Stimulated activated CD4-positive, alpha-beta T cell treated with anti-CD3 and anti-CD28 coated beads, Interleukin-4, amount 100 ng/mL, for 24 hours (primary cell): Measurements from ENCODE around the gene EMC9.
A peak's percentile ranks its signal among the peaks of the same experiment; 100 is the strongest.

Source experiments
- DNase-seq: peaks from one replicate; pipeline ENCODE4 v3.0.0-alpha.2; 2020

The EMC9 gene

DNA sequence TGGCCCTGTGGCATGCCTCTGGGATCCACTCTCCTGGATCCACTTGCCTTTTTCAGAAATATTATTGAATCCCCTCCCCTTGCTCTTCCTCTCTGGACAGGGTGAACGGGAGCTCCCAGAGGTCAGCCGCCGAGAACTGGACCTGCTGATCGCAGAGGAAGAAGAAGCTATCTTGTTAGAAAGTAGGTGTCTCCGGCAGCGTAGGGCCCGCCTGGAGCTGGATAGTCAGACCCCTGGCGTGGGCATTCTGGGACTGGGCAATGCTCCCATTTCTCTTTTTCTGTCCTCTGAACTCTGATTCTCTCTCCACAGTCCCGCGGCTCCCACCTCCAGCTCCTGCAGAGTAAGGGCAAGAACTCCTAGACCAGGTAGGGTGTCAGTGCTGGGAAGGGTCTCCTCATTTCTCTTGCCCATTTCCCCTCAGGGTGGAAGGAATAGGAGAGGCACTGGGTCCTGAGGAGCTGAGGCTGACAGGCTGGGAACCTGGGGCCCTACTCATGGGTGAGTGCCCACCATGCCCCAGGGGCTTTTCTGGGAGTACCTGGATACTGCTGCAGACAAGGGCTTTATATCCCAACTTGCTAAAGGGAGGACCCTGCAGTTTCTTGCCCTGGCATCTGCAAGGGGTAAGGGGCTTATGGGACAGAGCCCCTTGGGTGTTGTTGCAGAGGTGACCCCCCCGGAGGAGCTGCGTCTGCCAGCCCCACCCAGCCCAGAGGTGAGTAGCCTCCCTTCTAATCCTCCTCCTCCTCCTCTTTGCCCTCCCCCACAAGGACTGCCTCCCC is 35.8 kb upstream of the EMC9 start:
- no peak for DNase-seq

DNA sequence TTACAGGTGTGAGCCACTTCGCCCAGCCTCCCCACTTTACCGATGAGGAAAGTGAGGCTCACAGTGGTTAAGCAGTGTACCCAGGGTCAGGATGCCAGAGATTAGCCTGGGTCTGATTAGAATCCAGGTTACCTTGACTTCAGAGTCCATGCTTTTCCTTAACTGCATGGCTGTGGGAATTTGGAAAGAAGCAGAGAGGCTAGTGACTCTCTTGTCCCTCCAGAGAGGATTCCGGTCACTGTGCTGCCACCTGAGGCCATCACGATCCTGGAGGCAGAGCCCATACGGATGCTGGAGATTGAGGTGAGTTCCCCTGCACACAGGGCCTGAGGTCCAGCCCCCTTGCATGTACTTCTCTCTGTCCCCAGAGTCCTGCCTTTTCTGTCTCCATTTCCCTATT is 35.2 kb upstream of the EMC9 start:
- DNase-seq: no peak

DNA sequence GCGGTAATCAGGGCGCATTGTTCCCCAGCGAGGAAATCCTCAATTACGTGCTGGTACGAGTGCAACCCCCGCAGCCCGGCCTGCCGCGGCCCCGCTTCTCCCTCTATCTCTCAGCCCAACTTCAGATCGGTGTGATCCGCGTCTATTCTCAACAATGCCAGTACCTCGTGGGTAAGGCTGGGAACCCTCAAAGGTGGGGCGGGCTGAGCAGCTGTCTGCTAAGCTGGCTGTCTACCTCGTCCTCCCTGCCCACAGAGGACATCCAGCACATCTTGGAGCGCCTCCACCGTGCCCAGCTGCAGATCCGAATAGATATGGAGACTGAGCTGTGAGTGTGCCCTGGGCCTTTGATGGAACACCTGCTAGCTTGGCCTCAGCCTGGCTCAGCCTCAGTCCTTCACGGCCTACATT is 31.5 kb upstream of the EMC9 start:
- DNase-seq: no peak

DNA sequence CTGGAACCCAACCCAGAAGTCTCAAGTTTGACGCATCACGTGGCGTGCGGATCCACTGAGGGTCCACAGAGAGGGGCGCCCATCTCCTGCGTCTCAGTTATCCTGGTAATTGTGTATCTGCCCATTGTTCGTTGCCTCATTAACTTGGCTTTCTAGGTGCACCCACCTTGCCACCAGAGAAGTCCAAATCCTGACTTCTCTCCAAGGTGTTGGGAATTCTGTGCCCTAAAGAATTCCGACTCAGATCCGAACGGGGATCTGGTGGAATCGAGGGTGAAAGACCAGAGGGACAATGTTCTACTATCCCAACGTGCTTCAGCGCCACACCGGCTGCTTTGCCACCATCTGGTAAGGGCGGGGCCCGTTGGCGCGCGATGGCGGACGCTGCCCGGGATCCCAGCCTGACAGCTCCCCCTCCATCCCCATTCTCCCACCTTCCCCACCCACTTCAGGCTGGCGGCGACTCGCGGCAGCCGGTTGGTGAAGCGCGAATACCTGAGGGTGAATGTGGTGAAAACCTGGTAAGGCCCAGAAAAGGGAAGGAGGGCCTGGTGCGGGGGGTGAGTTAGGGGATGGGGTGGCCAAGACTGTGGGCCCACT is 31.0 kb upstream of the EMC9 start:
- no peak for DNase-seq

DNA sequence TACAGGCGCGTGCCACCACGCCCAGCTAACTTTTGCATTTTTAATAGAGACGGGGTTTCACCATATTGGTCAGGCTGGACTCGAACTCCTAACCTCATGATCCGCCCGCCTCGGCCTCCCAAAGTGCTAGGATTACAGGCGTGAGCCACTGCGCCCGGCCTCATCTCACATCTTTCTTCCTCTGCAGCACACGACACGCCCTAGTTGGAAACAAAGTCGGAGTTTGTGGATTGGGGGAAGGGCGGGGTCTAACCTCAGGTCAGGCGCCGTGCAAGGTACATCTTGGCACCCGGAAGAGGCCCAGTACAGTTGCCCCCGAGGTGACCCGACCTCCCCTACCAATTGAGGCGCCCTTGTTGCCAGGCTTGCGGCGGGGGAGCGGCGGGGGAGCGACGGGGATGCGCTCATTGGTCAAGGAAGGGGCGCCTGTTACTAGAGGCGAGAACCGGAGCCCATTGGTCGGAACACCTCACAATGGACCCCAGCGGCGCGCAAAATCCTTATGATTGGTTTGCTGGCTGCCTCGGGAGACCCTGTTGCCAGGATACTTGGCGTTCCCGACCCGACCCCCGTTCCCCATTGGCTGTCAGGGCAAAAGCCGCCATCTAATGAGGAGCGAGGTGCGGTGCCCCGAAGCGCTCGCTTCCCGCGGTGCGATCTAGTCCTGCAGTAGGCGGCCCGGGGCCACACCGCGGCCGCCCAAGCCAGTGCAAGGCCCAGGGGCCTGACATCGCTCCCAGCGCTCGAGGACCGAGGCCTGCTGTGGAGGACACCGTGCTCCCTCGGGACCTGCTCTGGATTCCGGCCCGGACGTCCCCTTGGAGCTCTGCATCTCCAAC is 30.2 kb upstream of the EMC9 start, which contains the start of gene REC8:
Gene REC8, plus strand, starts transcription at position 659 of the 839 bp plus-strand sequence. CDS start 473 bp downstream, outside the sequence.
- DNase-seq: peak; percentile 70

DNA sequence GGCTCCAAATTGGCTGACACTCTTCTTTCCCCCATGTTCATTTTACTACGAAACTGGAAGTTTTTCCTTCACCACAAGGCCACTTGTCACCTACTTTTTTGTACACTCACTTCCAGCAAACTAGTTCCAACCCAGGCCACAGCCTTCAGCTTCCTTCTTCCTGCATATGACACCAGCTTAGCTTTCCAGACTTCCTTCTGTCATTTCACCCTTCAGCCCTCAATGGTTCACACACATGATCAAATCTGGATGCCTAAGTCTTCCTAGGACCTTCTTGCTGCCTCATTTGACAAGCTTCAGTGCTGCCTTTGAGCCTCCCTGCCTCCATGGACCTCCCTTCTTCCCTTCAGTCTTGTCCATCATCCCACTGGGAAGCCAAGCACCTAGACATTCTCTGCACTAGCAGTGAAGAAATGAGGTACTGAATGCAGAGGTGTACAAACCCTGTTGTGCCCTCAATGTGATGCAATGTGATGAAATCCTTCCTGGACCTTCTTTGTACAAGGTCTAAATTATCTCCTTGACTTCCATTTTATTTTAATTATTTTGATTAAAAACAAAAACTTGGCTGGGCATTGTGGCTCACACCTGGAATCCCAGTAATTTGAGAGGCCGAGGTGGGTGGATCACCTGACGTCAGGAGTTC is 26.2 kb upstream of the EMC9 start:
- no peak for DNase-seq

DNA sequence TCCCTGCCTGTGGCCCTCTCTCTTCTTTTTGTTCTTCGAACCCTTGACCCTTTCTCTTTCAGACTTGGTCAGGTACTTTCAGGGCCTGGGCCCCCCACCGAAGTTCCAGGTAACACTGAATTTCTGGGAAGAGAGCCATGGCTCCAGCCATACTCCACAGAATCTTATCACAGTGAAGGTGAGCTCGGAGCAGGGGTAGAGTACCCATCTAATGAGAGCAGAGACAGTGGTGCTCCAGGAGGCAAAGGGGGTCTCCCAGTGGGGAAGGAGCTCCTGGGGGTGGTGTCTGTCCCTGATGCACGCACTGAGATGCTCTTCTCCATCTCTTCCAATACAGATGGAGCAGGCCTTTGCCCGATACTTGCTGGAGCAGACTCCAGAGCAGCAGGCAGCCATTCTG is 24.4 kb upstream of the EMC9 start:
- DNase-seq: no peak

DNA sequence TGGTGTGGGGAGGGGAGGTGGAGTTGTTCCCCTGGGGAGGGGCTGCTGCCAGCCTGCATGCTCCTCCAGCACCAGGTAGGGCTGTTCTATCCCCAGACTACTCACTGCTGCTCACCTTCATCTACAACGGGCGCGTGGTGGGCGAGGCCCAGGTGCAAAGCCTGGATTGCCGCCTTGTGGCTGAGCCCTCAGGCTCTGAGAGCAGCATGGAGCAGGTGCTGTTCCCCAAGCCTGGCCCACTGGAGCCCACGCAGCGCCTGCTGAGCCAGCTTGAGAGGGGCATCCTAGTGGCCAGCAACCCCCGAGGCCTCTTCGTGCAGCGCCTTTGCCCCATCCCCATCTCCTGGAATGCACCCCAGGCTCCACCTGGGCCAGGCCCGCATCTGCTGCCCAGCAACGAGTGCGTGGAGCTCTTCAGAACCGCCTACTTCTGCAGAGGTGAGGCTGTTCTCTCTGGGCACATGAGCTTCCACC is 23.2 kb upstream of the EMC9 start:
- no peak for DNase-seq

DNA sequence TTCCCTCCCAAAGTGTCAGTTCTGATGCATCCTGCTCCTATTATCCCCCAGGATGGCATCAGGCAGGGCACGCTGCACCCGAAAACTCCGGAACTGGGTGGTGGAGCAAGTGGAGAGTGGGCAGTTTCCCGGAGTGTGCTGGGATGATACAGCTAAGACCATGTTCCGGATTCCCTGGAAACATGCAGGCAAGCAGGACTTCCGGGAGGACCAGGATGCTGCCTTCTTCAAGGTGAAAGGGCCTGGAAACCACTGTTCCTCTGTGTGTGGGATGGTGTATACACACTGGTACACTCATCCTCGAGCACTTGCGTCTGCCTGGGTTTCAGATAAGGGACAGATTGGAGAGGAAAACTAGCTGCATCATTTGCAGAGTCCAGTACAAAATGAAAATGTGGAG is 20.7 kb upstream of the EMC9 start:
- peak; percentile 58 for DNase-seq

DNA sequence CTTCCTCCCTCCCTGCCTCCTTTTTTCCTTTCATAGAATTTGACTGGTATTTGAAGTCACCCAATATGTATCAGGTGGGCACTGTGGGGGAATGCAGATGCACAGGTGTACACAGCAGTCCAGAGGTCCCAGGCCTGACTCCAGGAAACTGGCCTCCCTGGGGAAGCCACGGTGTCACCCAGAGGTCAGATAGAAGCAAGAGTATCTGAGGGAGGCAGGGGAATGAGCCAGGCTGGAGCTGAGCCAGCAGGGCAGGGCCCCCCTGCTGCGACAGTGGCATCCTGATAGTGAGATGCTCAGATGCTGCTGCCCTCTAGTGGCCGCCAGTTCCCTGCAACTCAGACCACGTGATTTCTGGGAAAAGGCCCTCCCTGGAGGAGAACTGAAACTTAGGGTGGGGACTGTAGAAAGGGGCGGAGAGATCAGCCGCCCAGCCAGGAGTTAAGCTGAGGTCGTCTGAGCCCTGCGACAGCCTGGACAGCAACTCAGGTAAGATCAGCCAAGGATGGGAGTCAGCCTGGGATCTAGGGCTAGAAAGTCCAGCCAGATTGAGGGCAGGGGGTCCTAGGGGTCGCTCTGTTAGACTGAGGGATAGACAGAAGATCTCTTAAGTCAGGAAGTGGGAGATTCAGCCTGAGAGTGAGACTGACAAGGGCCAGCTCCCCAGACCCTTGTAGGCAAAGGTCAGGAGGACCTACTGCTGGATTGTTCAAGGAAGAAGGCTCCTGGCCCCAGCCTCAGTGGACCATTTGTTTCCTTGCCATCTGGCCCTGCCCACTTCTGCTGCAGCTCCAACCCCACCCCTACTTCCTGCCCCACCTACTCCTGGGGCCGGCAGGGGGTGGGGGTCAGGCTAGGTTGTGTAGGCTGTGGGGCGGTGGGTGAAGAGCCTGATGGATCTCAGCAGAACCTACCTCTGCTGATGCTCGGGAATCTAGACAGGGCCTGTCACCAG is 19.7 kb upstream of the EMC9 start, which contains the start of gene IRF9:
Gene IRF9, plus strand, starts transcription at position 416 of the 955 bp plus-strand sequence. CDS start 880 bp downstream, outside the sequence.
- peak; percentile 99 for DNase-seq

DNA sequence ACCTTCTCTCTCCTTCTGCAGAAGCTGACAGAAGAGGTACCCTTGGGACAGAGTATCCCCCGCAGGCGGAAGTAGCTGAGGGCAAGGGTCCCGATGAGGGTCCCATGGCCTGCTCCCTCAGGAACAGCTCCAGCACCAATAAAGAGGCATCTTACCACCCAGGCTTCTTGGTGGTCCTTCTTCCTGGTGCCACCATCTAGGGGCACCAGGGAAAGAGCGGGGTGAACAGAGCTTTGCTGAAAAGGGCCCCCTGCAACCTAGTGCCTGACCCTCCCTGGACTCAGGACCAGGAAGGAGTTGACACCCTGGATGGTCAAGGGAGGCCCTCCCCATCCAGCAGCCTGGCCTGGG is 19.1 kb upstream of the EMC9 start:
- no peak for DNase-seq

DNA sequence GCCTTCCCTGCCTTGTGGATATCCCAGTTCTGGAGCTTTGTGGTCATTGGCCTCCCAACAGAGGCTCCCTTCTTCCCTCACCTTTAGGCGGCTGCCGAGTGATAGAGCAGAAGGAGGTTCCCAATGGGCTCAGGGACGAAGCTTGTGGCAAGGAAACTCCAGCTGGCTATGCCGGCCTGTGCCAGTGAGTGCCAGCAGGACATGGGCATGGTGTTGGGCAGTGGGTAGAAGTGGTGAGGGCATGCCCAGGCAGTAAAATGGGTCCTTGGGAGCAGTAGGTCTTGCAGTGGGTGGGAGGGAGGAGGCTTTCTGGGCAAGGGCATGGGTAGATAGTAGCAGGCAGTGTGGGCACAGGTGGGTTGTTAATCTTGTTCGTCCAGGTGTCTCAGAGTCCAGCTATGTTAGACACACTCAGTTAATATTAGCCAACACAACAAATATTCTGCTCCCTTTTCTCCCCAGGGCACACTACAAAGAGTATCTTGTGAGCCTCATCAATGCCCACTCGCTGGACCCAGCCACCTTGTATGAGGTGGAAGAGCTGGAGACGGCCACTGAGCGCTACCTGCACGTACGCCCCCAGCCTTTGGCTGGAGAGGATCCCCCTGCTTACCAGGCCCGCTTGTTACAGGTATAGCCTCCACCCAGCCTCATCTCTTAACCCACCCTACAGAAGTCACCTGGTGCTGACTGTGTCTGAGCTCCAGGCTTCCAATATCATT is 18.5 kb upstream of the EMC9 start:
- DNase-seq: no peak

DNA sequence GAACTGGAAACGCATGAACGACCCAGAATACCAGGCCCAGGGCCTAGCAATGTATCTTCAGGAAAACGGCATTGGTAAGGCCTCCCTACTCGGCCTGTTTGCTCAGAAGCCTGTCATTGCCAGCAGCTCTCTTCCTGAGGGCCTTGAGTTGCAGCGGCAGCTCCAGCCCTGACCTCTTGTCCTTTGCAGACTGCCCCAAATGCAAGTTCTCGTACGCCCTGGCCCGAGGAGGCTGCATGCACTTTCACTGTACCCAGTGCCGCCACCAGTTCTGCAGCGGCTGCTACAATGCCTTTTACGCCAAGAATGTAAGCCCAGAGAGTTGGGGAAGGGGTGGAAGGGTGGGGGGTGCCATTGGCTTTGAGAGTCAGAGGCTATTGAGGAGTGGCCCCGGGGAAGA is 15.9 kb upstream of the EMC9 start:
- DNase-seq: no peak

DNA sequence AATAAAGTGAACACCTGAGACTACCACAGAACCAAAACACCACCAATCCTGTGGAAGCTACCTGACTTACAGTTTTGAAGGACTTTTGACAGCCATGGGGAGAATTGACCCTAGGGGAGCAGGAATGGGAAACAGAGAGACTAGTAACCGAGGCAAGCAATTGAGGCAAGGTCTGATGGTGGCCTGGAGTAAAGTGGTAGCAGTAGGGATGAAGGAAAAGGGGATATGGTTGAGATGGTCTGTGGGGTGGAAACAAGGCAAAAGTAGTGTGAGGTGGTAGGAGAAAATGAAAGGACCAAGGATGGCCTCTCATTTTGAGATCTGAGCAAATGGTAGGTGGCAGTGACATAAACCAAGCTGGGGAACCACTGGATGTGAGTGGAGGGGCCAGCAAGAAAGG is 15.4 kb upstream of the EMC9 start:
- DNase-seq: no peak

DNA sequence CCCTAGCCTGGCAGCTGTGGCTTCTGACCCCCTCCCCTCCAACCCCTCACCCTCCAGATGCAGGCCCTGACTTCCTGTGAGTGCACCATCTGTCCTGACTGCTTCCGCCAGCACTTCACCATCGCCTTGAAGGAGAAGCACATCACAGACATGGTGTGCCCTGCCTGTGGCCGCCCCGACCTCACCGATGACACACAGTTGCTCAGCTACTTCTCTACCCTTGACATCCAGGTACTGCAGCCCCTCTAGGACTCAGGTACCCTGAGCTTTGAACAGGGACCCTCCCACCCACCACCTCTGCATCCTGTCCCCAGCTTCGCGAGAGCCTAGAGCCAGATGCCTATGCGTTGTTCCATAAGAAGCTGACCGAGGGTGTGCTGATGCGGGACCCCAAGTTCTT is 13.7 kb upstream of the EMC9 start:
- no peak for DNase-seq

DNA sequence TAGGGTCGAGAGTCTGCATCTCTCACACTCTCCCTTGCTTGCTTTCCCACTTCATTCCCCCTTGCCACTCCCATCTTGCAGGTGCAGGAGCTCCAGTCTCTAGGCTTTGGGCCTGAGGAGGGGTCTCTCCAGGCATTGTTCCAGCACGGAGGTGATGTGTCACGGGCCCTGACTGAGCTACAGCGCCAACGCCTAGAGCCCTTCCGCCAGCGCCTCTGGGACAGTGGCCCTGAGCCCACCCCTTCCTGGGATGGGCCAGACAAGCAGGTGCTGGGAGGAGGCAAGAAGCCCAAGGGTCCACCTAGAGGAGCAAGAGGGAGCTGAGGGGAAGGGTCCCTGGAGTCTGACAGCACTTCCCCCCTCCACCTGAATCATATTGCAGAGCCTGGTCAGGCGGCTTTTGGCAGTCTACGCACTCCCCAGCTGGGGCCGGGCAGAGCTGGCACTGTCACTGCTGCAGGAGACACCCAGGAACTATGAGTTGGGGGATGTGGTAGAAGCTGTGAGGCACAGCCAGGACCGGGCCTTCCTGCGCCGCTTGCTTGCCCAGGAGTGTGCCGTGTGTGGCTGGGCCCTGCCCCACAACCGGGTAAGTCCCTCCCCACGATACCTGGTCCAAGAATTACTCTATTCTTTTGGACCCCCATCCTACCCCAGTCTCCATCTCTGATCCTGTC is 10.2 kb upstream of the EMC9 start:
- DNase-seq: no peak

DNA sequence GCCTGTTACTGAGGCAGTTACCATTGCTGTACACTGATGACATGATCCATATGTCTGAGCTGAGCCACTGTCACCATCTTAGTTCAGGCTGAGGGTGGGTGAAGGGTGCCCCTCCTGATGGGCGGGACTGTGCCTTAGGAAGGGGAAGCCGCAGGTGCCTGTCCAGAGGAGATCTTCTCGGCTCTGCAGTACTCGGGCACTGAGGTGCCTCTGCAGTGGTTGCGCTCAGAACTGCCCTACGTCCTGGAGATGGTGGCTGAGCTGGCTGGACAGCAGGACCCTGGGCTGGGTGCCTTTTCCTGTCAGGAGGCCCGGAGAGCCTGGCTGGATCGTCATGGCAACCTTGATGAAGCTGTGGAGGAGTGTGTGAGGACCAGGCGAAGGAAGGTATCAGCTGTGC is 9.6 kb upstream of the EMC9 start:
- no peak for DNase-seq

DNA sequence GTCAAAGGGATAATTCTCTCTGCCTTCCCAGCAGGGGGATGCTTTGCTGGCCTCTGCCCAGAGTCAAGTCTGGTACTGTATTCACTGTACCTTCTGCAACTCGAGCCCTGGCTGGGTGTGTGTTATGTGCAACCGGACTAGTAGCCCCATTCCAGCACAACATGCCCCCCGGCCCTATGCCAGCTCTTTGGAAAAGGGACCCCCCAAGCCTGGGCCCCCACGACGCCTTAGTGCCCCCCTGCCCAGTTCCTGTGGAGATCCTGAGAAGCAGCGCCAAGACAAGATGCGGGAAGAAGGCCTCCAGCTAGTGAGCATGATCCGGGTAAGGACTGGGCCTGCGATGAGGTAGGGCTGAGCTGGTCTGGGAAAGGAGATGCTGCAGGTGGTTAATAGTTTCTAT is 9.2 kb upstream of the EMC9 start:
- DNase-seq: no peak

DNA sequence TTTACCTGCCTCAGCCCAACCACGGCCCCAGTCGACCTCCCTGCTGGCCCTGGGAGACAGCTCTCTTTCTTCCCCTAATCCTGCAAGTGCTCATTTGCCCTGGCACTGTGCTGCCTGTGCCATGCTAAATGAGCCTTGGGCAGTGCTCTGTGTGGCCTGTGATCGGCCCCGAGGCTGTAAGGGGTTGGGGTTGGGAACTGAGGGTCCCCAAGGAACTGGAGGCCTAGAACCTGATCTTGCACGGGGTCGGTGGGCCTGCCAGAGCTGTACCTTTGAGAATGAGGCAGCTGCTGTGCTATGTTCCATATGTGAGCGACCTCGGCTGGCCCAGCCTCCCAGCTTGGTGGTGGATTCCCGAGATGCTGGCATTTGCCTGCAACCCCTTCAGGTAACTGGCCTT is 8.7 kb upstream of the EMC9 start:
- DNase-seq: no peak

DNA sequence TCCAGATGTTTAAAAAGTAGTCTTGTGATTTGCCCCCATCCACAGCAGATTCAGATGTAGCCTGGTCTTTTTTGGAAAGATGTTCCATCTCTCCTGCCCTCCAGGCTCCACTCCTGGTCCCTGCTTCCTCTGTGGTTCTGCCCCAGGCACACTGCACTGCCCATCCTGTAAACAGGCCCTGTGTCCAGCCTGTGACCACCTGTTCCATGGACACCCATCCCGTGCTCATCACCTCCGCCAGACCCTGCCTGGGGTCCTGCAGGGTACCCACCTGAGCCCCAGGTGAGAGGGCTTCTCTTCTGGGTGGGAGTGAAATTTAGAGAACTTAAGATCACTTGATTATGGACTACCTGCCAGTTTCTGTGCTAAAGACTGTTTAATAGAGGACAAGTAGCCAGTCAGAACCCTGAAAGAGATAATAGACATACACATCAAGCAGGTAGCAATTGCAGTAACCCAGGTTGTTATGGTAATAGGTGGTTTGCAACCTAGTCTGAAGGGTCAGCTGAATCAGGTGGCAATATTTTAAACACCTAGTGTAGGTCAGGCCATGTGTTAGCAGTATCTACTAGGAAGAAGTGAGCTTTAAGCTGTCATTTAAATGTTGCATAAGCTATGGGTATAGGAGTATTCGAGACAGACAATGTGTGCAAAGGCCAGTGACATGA is 8.0 kb upstream of the EMC9 start:
- no peak for DNase-seq
